ENCODE results near the gene SBF2.
"Not testable (repeated sequence)": the region's sequence is repeated elsewhere in the genome, so short reads cannot be mapped to it uniquely, and the experiment has no call there.

Gene SBF2

GRCh38 chr11:10144954-10145353, 149.1 kb downstream of the SBF2 start:
- Histone ChIP-seq H3K27ac (no peak overlapping the region), H3K27me3 (no peaks in the 10 kb centered on the region), H3K4me1 (ENCODE audit: control insufficient read depth in 1 of 2, insufficient read depth in 1 of 2, low read depth in 1 of 2, low read length in 1 of 2) (no peaks in the 10 kb centered on the region), H3K4me3 (ENCODE audit: low read depth in 1 of 2, low read length in 1 of 2) (no peak overlapping the region), H3K36me3 (no peaks in the 10 kb centered on the region), H3K9me3 (no peaks in the 10 kb centered on the region)
- no peak for TF ChIP-seq CTCF (IDR thresholded peaks at IDR 0.05)

GRCh38 chr11:10139656-10140055, 154.4 kb downstream of the SBF2 start:
- Histone ChIP-seq H3K9me3 (no peaks in the 10 kb centered on the region), H3K27ac (no peak overlapping the region), H3K27me3 (no peaks in the 10 kb centered on the region), H3K36me3 (no peaks in the 10 kb centered on the region), H3K4me3 (ENCODE audit: low read depth in 1 of 2, low read length in 1 of 2) (no peak overlapping the region), H3K4me1 (ENCODE audit: control insufficient read depth in 1 of 2, insufficient read depth in 1 of 2, low read depth in 1 of 2, low read length in 1 of 2) (no peaks in the 10 kb centered on the region)
- TF ChIP-seq CTCF (IDR thresholded peaks at IDR 0.05) = no peak

GRCh38 chr11:10139143-10139542, 154.9 kb downstream of the SBF2 start:
- no peaks in the 10 kb centered on the region for H3K27me3 ChIP-seq
- no peak overlapping the region for H3K4me3 ChIP-seq (ENCODE audit: low read depth in 1 of 2, low read length in 1 of 2)
- no peak overlapping the region for H3K27ac ChIP-seq
- TF ChIP-seq CTCF (IDR thresholded peaks at IDR 0.05) = no peak
- H3K36me3 ChIP-seq = no peaks in the 10 kb centered on the region
- no peaks in the 10 kb centered on the region for H3K4me1 ChIP-seq (ENCODE audit: control insufficient read depth in 1 of 2, insufficient read depth in 1 of 2, low read depth in 1 of 2, low read length in 1 of 2)
- no peaks in the 10 kb centered on the region for H3K9me3 ChIP-seq

- Histone ChIP-seq H3K27ac (no peak overlapping the region), H3K4me3 (ENCODE audit: low read depth in 1 of 2, low read length in 1 of 2) (no peak overlapping the region), H3K36me3 (no peaks in the 10 kb centered on the region), H3K27me3 (no peaks in the 10 kb centered on the region), H3K9me3 (no peaks in the 10 kb centered on the region), H3K4me1 (ENCODE audit: control insufficient read depth in 1 of 2, insufficient read depth in 1 of 2, low read depth in 1 of 2, low read length in 1 of 2) (no peaks in the 10 kb centered on the region)
- no peak for TF ChIP-seq CTCF (IDR thresholded peaks at IDR 0.05)
These were observed 159.0 kb downstream of the SBF2 start for GRCh38 chr11:10134975-10135481.

GRCh38 chr11:10134226-10134625, 159.8 kb downstream of the SBF2 start:
- H3K27me3 ChIP-seq; H3K4me3 ChIP-seq (ENCODE audit: low read depth in 1 of 2, low read length in 1 of 2); H3K36me3 ChIP-seq; H3K4me1 ChIP-seq (ENCODE audit: control insufficient read depth in 1 of 2, insufficient read depth in 1 of 2, low read depth in 1 of 2, low read length in 1 of 2); H3K9me3 ChIP-seq; H3K27ac ChIP-seq: not testable (repeated sequence)

- not testable (repeated sequence) for H3K9me3 ChIP-seq; H3K4me3 ChIP-seq (ENCODE audit: low read depth in 1 of 2, low read length in 1 of 2); H3K36me3 ChIP-seq; H3K27ac ChIP-seq; H3K27me3 ChIP-seq; H3K4me1 ChIP-seq (ENCODE audit: control insufficient read depth in 1 of 2, insufficient read depth in 1 of 2, low read depth in 1 of 2, low read length in 1 of 2)
These were observed 160.8 kb downstream of the SBF2 start for GRCh38 chr11:10133251-10133650.

- no peaks in the 10 kb centered on the region for H3K36me3 ChIP-seq
- no peaks in the 10 kb centered on the region for H3K4me1 ChIP-seq (ENCODE audit: control insufficient read depth in 1 of 2, insufficient read depth in 1 of 2, low read depth in 1 of 2, low read length in 1 of 2)
- no peaks in the 10 kb centered on the region for H3K9me3 ChIP-seq
- H3K27me3 ChIP-seq = no peaks in the 10 kb centered on the region
- no peak overlapping the region for H3K4me3 ChIP-seq (ENCODE audit: low read depth in 1 of 2, low read length in 1 of 2)
- no peak overlapping the region for H3K27ac ChIP-seq
- TF ChIP-seq CTCF (IDR thresholded peaks at IDR 0.05) = no peak
These were observed 163.1 kb downstream of the SBF2 start for GRCh38 chr11:10130875-10131274.

GRCh38 chr11:10129184-10129583, 164.8 kb downstream of the SBF2 start:
- H3K4me1 ChIP-seq (ENCODE audit: control insufficient read depth in 1 of 2, insufficient read depth in 1 of 2, low read depth in 1 of 2, low read length in 1 of 2); H3K27me3 ChIP-seq; H3K36me3 ChIP-seq; H3K4me3 ChIP-seq (ENCODE audit: low read depth in 1 of 2, low read length in 1 of 2); H3K27ac ChIP-seq; H3K9me3 ChIP-seq: not testable (repeated sequence)
